Putamen (tissue), 1 donor: ENCODE data around the gene SEMA4G.
A peak's percentile ranks its signal among the peaks of the same experiment; 100 is the strongest.

Experiments
- DNase-seq: peaks from one replicate; pipeline ENCODE4 v3.0.0-alpha.2; 2016; ENCODE audit warnings: low spot score

SEMA4G gene

GRCh38 chr10:101007915-101008822 is 38.9 kb downstream of the SEMA4G start:
- DNase-seq, result peak; percentile 71

- DNase-seq, result peak; percentile 90
These were observed 39.6 kb downstream of the SEMA4G start for GRCh38 chr10:101008823-101009423.

- DNase-seq, result no peak
These were observed 41.0 kb downstream of the SEMA4G start for GRCh38 chr10:101010329-101010728.

GRCh38 chr10:101011517-101012423 is 42.5 kb downstream of the SEMA4G start:
- DNase-seq, result no peak

- peak; percentile 97 for DNase-seq
These were observed 43.4 kb downstream of the SEMA4G start for GRCh38 chr10:101012525-101013364.

GRCh38 chr10:101013365-101013825 is 44.1 kb downstream of the SEMA4G start:
- DNase-seq, result no peak

GRCh38 chr10:101014230-101014884 is 45.1 kb downstream of the SEMA4G start:
- peak; percentile 78 for DNase-seq

- DNase-seq, result peak; percentile 69
These were observed 45.8 kb downstream of the SEMA4G start for GRCh38 chr10:101014966-101015581.

GRCh38 chr10:101015582-101015973 is 46.3 kb downstream of the SEMA4G start:
- DNase-seq, result no peak

- DNase-seq, result no peak
These were observed 47.5 kb downstream of the SEMA4G start for GRCh38 chr10:101016814-101017213.

- no peak for DNase-seq
These were observed 48.9 kb downstream of the SEMA4G start for GRCh38 chr10:101018118-101018599.

GRCh38 chr10:101018600-101019439 is 49.5 kb downstream of the SEMA4G start:
- DNase-seq, result peak; percentile 82
